HCT116 (cell line): ENCODE results near the gene TLR1. TPM values are rescaled to one million over a fixed set of nuclear protein-coding genes. Genes with fewer than 3 reads are reported as not detected.
"Not testable (repeated sequence)": the region's sequence is repeated elsewhere in the genome, so short reads cannot be mapped to it uniquely, and the experiment has no call there.

Experiments
- ATAC-seq: fragments of 200-7000 bp; cut with Tn5 transposase; 2 replicates; pipeline ENCODE4 v1.9.1; 2020; ENCODE audit warnings: mild to moderate bottlenecking, moderate library complexity
- BruUV-seq: library from RNA; stranded (reverse); fragments of 400-500 nt; replicated peaks from 2 replicates; lab custom pipeline; 2021; lab: Mats Ljungman, UMichigan
- CTCF ChIA-PET: fragments of 300-600 bp; sonication (Branson Sonifier 250); formaldehyde crosslinking; loops from one replicate; lab custom pipeline; 2021; ENCODE audit warnings: antibody characterized with exemption; lab: Charles Lee
- POLR2A ChIA-PET: fragments of 300-600, 350-600 bp; sonication (Branson Sonifier 250); formaldehyde crosslinking; loops from one replicate; lab custom pipeline; 2021; ENCODE audit warnings: antibody characterized with exemption; lab: Charles Lee
- RAD21 ChIA-PET, 2 experiments: fragments of 300-600 bp; sonication (Branson Sonifier 250); formaldehyde crosslinking; loops; one replicate each; lab custom pipeline; 2023; ENCODE audit warnings: low total read pairs in 2 of 2; ENCODE audit not compliant: uncharacterized antibody in 2 of 2, unreplicated experiment in 2 of 2, low non-redundant PET in 1 of 2; lab: Charles Lee
- DNase-seq: peaks from one replicate; pipeline ENCODE4 v3.0.0-alpha.2; 2010; ENCODE audit warnings: low read depth, low spot score
- H2AFZ ChIP-seq: fragments of 200-600 bp; shearing (Covaris generic), sonication (generic); 2 replicates; pipeline ENCODE4 v1.6.1; 2017; ENCODE audit warnings: low read depth, mixed run types, mixed read lengths, antibody characterized with exemption, low read length; ENCODE audit not compliant: poor library complexity, severe bottlenecking
- H3K27ac ChIP-seq: 2 replicates; pipeline ENCODE4 v1.5.1; 2012; ENCODE audit warnings: low read depth, low read length
- H3K27me3 ChIP-seq: fragments of 200-600 bp; sonication (generic); 2 replicates; pipeline ENCODE4 v1.6.1; 2016; ENCODE audit warnings: mixed run types, low read length, mixed read lengths; ENCODE audit not compliant: insufficient read depth
- H3K36me3 ChIP-seq, 2 experiments: fragments of 200-500 bp in 1 of 2; fragments of 200-600 bp in 1 of 2; sonication (Bioruptor generic) in 1 of 2; sonication (generic) in 1 of 2; 2 replicates each; pipeline versions ENCODE4 v1.5.1 to v1.6.1; 2014 to 2016; ENCODE audit warnings: low read length in 2 of 2, inconsistent platforms in 1 of 2, mixed read lengths in 1 of 2, mixed run types in 1 of 2; ENCODE audit not compliant: insufficient read depth in 2 of 2, control insufficient read depth in 1 of 2
- H3K4me1 ChIP-seq, 2 experiments: fragments of 200-600 bp in 1 of 2; sonication (generic) in 1 of 2; 2 replicates each; pipeline versions ENCODE4 v1.5.1 to v1.6.1; 2012 to 2017; ENCODE audit warnings: low read length in 2 of 2, inconsistent platforms in 1 of 2, mild to moderate bottlenecking in 1 of 2, mixed read lengths in 1 of 2, mixed run types in 1 of 2, moderate library complexity in 1 of 2; ENCODE audit not compliant: insufficient read depth in 2 of 2, control insufficient read depth in 1 of 2
- H3K4me2 ChIP-seq: fragments of 200-600 bp; sonication (generic); 2 replicates; pipeline ENCODE4 v1.6.1; 2017; ENCODE audit warnings: mixed run types, low read length, mixed read lengths
- H3K4me3 ChIP-seq, 2 experiments: fragments of 200-600 bp in 1 of 2; sonication (generic) in 1 of 2; replicated peaks in 1 of 2; 2 replicates each; pipeline ENCODE4 v1.5.1; 2011 to 2016; ENCODE audit warnings: low read length in 2 of 2, control low read depth in 1 of 2, low read depth in 1 of 2, mild to moderate bottlenecking in 1 of 2, mixed read lengths in 1 of 2, mixed run types in 1 of 2
- H3K79me2 ChIP-seq: fragments of 200-600 bp; sonication (generic); 2 replicates; pipeline ENCODE4 v1.6.1; 2017; ENCODE audit warnings: mild to moderate bottlenecking, mixed run types, low read length, moderate library complexity, mixed read lengths; ENCODE audit not compliant: insufficient read depth
- H3K9ac ChIP-seq: fragments of 200-600 bp; sonication (generic); 2 replicates; pipeline ENCODE4 v1.6.1; 2016; ENCODE audit warnings: low read length, mixed read lengths
- H3K9me2 ChIP-seq: fragments of 200-600 bp; sonication (generic), shearing (Covaris generic); 2 replicates; pipeline ENCODE4 v1.6.1; 2017; ENCODE audit warnings: mixed run types, mild to moderate bottlenecking, moderate library complexity; ENCODE audit not compliant: insufficient read depth
- H3K9me3 ChIP-seq, 2 experiments: fragments of 200-500 bp in 1 of 2; fragments of 200-600 bp in 1 of 2; sonication (Bioruptor generic) in 1 of 2; sonication (generic) in 1 of 2; 2 replicates each; pipeline ENCODE4 v1.6.1; 2014 to 2017; ENCODE audit warnings: low read length in 2 of 2, mixed read lengths in 2 of 2, inconsistent platforms in 1 of 2, low read depth in 1 of 2, mild to moderate bottlenecking in 1 of 2, mixed run types in 1 of 2, moderate library complexity in 1 of 2; ENCODE audit not compliant: control insufficient read depth in 1 of 2, insufficient read depth in 1 of 2
- H4K20me1 ChIP-seq: fragments of 200-600 bp; sonication (generic), shearing (Covaris generic); 2 replicates; pipeline ENCODE4 v1.6.1; 2017; ENCODE audit warnings: mixed run types, mild to moderate bottlenecking, moderate library complexity; ENCODE audit not compliant: insufficient read depth
- ATF3 ChIP-seq: IDR thresholded peaks from 2 replicates; pipeline ENCODE4 v1.6.1; 2012
- ELF1 ChIP-seq: IDR thresholded peaks from 2 replicates; pipeline ENCODE4 v1.6.1; 2012; ENCODE audit warnings: low read depth, borderline replicate concordance
- EZH2phosphoT487 ChIP-seq: fragments of 200-600 bp; IDR thresholded peaks from 2 replicates; pipeline ENCODE4 v1.6.1; 2018; ENCODE audit warnings: antibody characterized with exemption, borderline replicate concordance
- FOSL1 ChIP-seq: IDR thresholded peaks from 2 replicates; pipeline ENCODE4 v1.6.1; 2012; ENCODE audit warnings: low read depth
- MAX ChIP-seq: IDR thresholded peaks from 2 replicates; pipeline ENCODE4 v1.6.1; 2012
- POLR2A ChIP-seq: IDR thresholded peaks from 2 replicates; pipeline ENCODE4 v1.7.0; 2011; ENCODE audit warnings: borderline replicate concordance; ENCODE audit not compliant: insufficient read depth, insufficient read length; ENCODE audit errors: extremely low read depth
- RAD21 ChIP-seq: IDR thresholded peaks from 2 replicates; pipeline ENCODE4 v1.6.1; 2012; ENCODE audit warnings: low read depth, mild to moderate bottlenecking
- REST ChIP-seq: IDR thresholded peaks from 2 replicates; pipeline ENCODE4 v1.6.1; 2012; ENCODE audit warnings: low read depth
- SIN3A ChIP-seq: IDR thresholded peaks from 2 replicates; pipeline ENCODE4 v1.6.1; 2012; ENCODE audit warnings: low read depth
- ZFX ChIP-seq: fragments of 450-650 bp; IDR thresholded peaks from 2 replicates; pipeline ENCODE4 v1.6.1; 2017
- intact Hi-C: fragments of 100-400 bp; cut with micrococcal nuclease; formaldehyde crosslinking; loops from 2 replicates; pipeline ENCODE4 v1.10.0; 2022
- total RNA-seq: library from RNA; stranded (reverse); gene quantifications from one replicate; pipeline ENCODE4 v1.2.1, GENCODE V29; 2021; ENCODE audit not compliant: unreplicated experiment

Gene TLR1
- total RNA-seq, 1 experiment from 2014 or later: 1.4 TPM

GRCh38 chr4:38769441-38769840 lies 35.1 kb downstream of the TLR1 start:
- H3K36me3 ChIP-seq: no peaks in the 10 kb centered on the region
- ChIA-PET RAD21 (no interaction called here), POLR2A (no interaction called here), CTCF (interaction anchor here (1.7 to 3.7 kb wide), 2 partner anchors 10 to 13 kb away, joined by 4 to 17 read pairs; partner anchors contain the start of gene TLR10)
- no TSS peak for BruUV-seq
- no peak overlapping the region for H3K4me3 ChIP-seq
- no peaks in the 10 kb centered on the region for H4K20me1 ChIP-seq
- no peaks in the 10 kb centered on the region for H3K27me3 ChIP-seq
- DNase-seq: no peak
- no peak overlapping the region for H3K4me2 ChIP-seq
- ATAC-seq: no peak
- H3K79me2 ChIP-seq: no peaks in the 10 kb centered on the region
- H3K27ac ChIP-seq: no peak overlapping the region
- intact Hi-C loops: no loop called here
- H3K9ac ChIP-seq: no peak overlapping the region
- H3K9me3 ChIP-seq: no peaks in the 10 kb centered on the region
- TF ChIP-seq EZH2phosphoT487: no peak
- no peak for TF ChIP-seq MAX
- no peak for TF ChIP-seq REST
- H2AFZ ChIP-seq: no peak overlapping the region
- H3K4me1 ChIP-seq: no peaks in the 10 kb centered on the region
- H3K9me2 ChIP-seq: no peaks in the 10 kb centered on the region

GRCh38 chr4:38768968-38769394 lies 35.6 kb downstream of the TLR1 start:
- CTCF ChIA-PET: interaction anchor here (1.7 to 3.7 kb wide), 2 partner anchors 9 to 14 kb away, joined by 4 to 17 read pairs; partner anchors contain the start of gene TLR10
- H3K4me1 ChIP-seq: no peaks in the 10 kb centered on the region
- RAD21 ChIA-PET: no interaction called here
- ATAC-seq (no peak), DNase-seq (no peak)
- no peaks in the 10 kb centered on the region for H3K9me3 ChIP-seq
- POLR2A ChIA-PET: no interaction called here
- H4K20me1 ChIP-seq: no peaks in the 10 kb centered on the region
- no peaks in the 10 kb centered on the region for H3K27me3 ChIP-seq
- H2AFZ ChIP-seq: no peak overlapping the region
- intact Hi-C loops: no loop called here
- H3K9ac ChIP-seq: no peak overlapping the region
- BruUV-seq: no TSS peak
- no peaks in the 10 kb centered on the region for H3K36me3 ChIP-seq
- H3K9me2 ChIP-seq: no peaks in the 10 kb centered on the region
- TF ChIP-seq SIN3A (no peak), ZFX (no peak), ATF3 (no peak), RAD21 (no peak), FOSL1 (no peak), ELF1 (no peak), POLR2A (no peak)
- TF ChIP-seq, all 23 proteins: peak for 0
- no peak overlapping the region for H3K4me2 ChIP-seq
- no peak overlapping the region for H3K27ac ChIP-seq
- no peak overlapping the region for H3K4me3 ChIP-seq
- no peaks in the 10 kb centered on the region for H3K79me2 ChIP-seq

GRCh38 chr4:38766940-38767339 lies 37.7 kb downstream of the TLR1 start:
- POLR2A ChIA-PET, H3K27me3 ChIP-seq, RAD21 ChIA-PET, intact Hi-C loops, BruUV-seq, CTCF ChIA-PET, H2AFZ ChIP-seq, ATAC-seq, H3K79me2 ChIP-seq, H3K9me2 ChIP-seq, H3K4me1 ChIP-seq, H3K4me2 ChIP-seq, H4K20me1 ChIP-seq, DNase-seq, H3K9ac ChIP-seq, H3K9me3 ChIP-seq, H3K36me3 ChIP-seq, H3K4me3 ChIP-seq, H3K27ac ChIP-seq: not testable (repeated sequence)
